Stimulated activated CD8-positive, alpha-beta memory T cell treated with anti-CD3 and anti-CD28 coated beads, Interleukin-12 subunit alpha, Interleukin-12 subunit beta, amount 100 ng/mL, for 24 hours (primary cell): Measurements from ENCODE around the gene CNTN1.

ENCODE experiments used
- DNase-seq: peaks from one replicate; pipeline ENCODE4 v3.0.0-alpha.2; 2020; ENCODE audit errors: extremely low read depth

CNTN1 gene

DNA sequence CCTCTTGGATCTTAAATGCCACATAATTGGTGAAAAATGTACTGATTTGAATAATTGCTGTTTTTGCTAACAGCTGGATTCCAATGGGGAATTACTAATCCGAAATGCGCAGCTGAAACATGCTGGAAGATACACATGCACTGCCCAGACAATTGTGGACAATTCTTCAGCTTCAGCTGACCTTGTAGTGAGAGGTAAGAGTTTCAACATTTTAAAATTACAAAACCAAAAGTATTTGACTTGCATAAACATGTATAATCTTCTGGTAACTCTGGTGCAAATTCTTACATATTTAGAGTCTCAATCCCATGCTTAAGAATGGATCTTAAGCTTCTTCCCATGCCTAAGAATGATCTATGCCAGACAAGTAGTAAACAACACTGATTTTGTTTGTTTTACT is 266.8 kb downstream of the CNTN1 start:
- DNase-seq, result no peak

DNA sequence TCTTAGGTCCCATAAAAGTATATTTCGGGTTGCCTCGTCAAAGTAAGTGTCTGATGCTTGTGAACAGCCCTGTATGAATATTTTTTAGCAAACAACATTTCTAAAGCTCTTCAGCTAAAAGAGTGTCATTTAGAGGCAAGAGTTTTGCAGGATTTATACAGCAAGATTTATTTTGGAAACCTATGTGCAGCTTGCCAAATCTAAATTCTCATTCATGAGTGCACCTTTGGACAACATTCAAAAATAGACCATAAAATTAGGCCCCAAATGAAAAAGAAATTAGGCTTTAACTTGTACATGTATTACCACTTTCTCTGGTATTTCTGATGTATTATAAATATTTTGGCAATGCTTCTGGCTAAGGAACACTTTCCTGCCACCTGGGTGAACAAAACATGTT is 271.5 kb downstream of the CNTN1 start:
- no peak for DNase-seq

DNA sequence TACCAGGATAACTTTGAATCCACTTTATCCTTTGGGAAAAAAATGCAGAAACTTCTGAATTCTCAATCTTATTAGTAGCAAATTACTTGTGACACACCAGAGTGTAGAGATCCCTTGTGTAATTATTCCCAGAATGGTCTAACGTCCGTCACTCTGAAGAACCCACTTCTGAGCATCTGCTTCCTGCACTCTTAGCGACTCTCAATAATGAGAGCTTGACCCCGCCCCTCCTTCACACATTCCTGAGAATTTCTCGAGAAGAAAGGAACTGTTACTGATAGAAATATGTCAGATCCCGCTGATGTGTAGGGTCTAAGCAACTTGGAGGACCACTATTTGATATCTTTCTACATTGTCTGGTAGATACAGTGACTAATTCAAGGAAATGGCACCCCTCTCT is 277.6 kb downstream of the CNTN1 start:
- DNase-seq, result no peak

DNA sequence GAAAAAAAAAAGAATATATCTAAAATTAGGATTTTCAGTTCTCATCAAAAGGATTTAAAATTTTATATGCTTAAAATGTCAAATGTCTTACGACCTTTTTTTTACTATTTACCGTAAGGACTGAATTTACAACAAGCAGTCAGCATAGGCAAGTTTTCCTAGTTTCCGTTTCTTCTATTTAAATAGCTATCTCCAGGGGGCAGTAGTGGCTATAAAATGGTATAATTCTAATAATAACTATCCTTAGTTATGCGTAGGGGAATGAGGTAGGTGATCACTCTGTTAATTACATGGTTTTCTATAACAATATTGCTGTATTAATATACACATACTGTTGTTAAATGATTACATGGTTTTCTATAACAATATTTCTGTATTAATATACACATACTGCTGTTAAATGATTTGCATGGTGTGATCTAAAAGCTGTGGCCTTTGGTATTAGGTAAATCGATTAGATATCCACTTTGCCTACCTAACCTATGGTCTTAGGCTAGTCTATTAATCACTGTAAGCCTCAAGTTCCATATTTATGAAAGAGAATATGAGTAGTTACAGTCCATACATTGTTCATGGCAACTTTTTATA is 278.2 kb downstream of the CNTN1 start:
- DNase-seq, result no peak

DNA sequence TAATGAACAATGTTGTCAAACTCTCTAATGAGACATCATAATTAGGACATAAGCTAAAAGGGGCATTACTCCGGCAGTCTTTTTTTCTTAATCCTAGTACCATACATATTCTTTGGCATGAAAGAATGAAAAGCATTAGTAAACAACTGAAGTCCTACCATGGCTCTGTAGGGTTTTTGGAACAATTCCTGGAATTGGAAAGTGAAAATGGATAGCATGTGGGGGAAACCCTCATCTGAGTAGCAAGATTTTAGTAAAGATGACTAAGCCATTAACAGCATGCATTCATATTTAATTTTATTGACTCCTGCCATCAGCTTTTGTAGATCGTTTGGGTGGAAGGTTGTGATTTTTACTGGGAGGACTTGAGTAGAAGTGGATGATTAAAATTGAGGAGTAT is 279.7 kb downstream of the CNTN1 start:
- no peak for DNase-seq

DNA sequence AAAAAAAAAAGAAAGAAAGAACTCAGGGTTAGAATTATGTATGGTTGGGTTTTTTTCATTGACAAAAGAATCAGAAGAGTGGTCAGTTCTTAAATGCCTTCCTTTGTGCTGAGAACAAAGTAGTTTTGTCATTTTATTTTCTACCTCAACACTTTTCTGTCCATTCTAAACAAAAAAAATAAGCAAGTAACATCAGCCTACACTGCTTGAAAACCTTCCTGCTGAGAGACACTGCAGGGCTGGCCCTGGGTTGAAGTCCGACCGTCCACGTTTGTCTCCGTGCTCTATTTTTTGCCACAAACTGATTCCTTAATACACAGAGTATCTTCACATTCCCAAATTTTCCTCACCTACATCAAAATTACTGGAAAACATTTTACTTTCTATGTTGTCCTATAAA is 284.3 kb downstream of the CNTN1 start:
- DNase-seq, result no peak

DNA sequence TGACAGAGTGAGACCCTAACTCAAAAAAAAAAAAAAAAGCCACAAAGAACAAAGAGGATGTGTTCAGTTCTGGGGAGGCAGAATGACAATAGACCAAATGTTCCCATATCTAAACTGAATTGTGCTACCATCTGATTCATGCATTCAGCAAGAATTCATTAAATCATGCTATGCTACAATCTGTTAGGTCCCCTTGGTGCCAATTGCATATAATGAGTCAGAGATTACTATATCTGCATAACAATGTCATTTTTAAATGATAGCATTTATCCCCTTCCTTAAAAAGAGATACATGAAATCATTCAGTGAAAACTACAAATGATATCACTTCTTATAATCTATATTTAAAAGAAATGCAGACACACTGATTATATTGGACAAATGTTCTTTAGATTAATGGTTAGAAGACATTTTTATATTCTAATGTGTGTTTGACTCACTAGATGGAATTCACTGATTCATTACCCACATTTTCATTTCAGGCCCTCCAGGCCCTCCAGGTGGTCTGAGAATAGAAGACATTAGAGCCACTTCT is 288.3 kb downstream of the CNTN1 start:
- no peak for DNase-seq

DNA sequence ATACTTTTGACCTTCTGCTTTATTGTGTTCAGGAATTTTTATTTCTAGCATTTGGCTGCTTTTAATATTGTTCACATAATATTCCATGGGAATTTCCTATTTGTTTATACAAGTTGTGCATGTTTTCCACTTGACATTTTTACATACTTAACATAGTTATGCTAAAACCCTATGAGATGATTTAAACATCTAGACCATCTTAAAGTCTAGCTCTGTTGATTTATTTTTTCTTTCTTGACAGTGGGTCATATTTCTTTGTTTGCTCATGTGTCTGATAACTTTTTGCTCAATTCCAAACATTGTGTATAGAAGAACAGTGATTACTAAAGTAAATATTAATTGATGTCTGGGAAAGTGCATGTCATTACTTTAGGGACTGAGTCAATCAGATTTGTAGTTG is 293.8 kb downstream of the CNTN1 start:
- no peak for DNase-seq

DNA sequence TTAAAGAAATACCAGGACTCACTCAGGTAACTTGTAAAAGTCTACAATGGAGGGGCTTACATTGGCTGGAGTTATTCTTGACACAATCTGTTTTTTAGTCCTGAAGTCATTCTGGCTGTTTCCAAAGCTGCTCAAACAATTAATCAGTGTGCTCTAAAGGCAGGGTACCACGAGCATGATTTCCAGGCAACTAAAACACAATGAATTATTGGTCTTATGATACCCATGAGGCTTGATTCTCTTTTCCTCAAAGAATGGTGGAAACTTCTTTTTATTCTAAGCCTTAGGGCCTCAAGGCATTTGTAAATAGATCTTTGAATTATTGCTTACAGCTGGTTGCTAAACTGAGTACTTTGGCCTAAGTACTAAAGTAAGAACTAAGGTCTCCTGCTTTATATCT is 296.1 kb downstream of the CNTN1 start:
- no peak for DNase-seq

DNA sequence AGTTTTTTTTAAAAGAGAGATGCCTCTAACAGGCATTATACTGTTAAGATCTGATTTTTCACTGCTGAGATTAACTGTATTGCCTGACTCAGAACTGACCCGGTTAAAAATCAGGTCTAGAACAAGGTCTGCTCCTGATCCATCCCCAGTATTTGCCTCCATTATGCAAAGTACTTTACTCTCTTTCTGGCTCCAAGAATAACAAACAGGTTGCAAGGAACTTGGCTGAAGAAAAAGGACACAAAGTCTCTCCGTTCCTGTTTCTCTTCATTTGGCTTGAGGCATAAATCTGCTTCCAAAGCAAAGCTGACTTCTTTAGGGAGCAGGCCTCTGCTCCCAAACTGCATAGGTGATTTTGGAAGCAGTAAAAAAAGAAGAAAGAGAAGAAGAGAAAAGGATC is 296.6 kb downstream of the CNTN1 start:
- DNase-seq, result no peak

DNA sequence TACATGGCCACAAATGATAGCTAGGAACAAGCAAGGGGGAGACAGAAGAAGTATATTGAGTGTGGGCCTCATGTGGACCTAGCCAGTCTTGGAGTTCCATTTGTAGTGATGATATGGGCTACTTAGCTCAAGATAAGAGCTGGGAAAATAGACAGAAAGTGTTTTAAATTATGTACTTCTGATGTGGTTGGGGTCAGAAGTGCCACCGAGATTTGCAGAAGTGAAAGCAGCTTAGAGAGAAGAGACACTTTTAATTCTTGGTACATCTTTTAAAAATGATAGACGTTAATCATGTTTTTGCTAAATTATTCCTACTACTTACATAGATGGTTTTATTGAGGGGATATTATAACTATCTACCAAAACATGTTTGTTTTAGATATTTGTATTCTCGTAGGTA is 297.5 kb downstream of the CNTN1 start:
- DNase-seq, result no peak

DNA sequence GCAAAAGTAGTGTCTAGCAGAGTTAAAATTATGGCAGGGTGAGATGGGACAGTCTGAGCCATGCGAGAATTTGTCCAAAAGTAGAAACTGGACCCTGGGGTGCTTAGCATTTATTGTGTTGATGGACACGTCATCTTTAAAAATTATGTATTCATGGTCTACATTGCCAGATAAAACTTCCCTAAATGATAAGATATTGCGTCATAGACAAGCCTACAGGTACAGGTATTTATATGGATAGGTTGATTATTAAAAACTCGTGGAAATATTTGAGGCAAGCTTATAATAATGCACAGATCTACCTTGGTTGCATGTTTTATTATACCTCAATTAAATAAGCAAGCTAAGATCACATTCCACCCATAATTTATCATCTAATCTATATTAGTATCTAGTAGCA is 299.9 kb downstream of the CNTN1 start:
- DNase-seq, result no peak

DNA sequence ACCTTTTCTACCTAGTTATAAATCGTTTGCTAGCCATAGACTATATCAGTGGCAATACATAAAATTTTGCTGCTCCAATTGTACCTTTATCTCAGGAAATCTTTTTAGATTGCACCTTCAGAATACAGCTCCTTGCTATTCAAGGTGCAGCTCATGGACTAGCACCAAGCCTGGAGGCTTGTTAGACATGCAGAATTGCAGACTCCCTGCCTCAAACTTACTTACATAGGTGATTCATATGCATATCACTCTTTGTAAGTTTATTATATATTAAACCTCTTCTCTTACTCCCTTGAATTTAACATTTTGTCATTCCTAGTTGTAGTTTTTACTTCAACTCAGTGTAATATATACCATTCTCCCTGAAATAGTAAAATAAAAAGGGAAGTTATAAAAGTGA is 300.4 kb downstream of the CNTN1 start:
- no peak for DNase-seq

DNA sequence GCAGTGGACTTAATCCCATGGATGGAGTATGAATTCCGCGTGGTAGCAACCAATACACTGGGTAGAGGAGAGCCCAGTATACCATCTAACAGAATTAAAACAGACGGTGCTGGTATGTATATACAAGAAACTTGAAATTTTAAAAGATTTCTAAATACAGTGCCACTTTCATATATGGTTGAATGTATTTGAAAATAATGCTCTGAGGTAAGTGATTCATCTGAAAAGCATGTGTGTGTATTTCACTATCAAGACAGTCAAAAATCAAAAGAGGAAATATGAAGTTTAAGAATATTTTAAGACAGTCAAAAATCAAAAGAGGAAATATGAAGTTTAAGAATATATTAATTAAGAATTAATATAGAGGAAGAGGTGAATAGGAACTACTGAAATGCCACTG is 300.9 kb downstream of the CNTN1 start:
- DNase-seq, result no peak

DNA sequence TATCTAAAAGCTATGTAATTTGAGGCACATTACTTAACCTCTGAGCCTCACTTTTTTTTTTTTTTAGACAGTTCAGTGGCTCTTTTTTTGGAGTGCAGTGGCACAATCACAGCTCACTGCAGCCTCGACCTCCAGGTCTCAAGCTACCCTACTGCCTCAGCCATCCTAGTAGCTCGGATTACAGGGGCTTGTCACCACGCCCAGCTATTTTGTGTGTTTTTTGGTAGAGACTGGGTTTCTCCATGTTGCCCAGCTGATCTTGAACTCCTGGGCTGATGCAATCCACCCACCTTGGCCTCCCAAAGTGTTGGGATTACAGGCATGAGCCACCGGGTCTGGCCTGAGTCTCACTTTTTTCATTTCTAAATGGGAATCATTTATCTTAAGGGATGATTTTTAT is 303.9 kb downstream of the CNTN1 start:
- DNase-seq, result no peak

DNA sequence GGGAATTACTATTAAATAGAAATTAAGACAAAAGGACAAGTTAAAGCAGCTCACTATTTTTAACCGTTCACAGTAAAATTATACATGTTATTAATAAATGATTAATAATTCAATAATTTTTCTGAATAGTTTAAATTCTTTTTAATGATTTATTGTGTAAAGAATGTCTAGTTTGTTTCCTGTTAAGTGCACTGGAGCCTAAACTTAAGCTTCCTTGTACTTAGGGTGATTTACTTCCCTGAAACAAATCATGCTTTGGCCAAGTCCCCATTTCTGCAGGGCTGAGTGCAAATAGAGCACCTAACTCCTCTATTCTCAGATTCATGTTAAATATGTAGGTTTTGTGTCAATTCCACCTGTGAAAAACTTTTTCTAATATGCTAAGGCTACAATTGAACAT is 307.0 kb downstream of the CNTN1 start:
- DNase-seq, result no peak

DNA sequence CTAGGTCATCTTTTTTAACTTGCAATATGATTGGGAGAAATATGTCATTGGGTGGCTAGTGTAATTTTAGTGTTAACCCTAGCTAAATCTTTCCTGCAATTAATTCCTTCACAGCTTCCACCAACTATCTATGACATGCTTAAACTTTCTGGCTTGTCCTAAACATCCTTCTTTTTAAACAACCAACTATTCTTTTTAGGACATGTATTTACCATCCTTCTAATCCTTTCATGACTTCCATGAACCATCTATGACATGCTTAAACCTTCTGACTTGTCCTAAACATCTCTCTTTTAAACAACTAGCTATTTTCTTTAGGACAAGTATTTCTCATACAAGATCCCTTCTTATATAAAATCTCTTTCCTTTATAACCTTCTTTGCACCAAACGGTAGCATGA is 316.2 kb downstream of the CNTN1 start:
- DNase-seq, result no peak

DNA sequence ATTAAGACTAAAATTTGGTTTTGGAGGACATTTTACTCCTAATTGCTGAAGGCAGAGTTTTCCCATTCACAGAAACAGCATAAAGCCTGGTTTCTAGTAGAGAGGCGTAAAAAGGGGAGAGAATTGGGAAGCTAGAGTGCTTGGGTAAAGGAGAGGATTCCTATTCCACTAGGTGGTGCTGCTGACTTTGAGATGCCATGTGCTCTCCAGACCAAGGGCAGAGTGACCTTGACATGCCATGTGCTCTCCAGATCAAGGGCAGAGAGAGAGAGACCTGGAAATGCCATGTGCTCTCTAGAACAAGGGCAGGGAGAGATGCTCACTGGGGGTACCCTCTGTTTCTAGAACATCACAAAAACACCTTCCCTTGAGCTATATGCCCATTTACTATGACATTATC is 319.7 kb downstream of the CNTN1 start:
- DNase-seq, result no peak

DNA sequence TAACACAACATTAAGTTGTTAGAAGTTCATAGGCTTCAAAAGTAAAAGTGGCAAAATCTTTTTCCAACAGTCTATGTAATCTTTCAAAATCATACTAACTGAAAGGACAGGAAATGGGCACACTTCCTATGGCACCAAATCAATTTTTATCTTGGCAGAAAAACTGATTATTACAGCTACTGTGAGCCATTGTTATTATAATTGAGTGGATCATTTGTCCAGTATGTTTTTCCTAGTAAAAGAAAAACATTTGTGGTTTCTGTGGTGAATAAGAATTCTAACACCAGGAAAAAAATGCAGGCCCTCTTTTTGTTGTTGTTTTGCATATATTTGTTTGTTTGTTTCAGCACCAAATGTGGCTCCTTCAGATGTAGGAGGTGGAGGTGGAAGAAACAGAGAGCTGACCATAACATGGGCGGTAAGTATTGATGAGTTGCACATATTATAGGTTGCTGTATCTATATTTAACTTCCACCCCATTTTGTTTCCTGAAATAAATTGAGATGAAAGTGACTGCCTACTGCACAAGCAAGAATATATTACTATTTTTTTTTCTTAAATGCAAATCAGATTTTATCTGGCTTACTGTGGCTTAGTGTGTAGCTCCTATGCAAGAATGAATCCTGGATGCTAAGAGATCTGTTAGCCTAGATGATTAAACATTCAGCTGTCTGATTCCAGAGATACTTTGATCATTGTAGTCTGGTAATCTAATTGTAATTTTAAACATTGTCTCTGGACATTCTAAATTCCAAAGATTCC is 321.8 kb downstream of the CNTN1 start:
- no peak for DNase-seq

DNA sequence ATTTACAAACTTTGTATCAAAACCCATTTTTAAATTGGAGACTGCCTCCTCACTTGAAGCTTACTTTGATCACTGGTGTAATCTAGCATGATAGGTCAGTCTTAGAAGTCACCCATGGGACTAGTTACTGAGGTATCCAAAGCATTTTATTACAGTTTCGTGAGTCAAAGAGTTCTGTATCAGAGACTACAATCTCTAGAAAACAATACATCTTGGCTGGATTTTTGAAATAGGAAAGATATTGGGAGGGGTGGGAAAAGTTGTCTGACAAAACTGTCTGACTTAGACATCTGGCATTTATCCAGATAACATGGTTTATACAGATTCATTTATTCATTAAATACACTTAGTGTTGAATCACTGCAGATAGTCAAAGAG is 322.4 kb downstream of the CNTN1 start:
- DNase-seq, result no peak

DNA sequence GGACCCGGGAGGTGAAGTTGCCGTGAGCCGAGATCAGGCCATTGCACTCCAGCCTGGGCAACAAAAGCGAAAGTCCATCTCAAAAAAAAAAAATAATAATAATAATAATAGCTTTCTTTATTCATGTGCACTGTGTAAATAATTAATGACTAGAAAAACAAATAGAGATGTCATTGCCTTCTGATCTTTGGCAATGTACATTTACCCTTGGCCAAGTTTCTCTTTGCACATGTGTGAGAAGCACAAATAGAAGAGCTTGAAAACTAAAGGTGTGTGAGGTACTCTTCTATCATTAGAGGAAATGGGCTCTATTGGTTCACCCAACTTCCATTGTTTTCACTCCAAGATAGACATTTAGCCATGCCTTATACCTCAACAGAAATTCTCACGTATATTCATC is 325.8 kb downstream of the CNTN1 start:
- no peak for DNase-seq

DNA sequence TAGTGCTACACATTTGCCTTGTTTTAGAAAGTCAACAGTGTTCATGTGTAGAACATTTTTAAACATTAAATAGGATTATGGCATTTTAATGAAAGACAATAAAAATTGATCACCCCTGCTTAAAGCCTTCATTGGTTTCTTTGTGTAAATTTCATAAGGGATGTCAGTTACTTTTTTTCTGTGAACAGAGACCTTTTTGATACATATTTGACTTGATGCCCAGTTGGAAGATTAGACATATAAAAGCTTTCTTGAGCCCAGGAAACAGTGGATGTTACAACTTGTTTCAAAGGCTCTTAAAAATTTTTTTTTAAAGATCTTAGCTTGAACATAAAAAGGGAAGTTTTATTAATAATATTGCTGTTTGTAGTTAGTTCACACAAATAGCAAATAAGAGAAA is 327.2 kb downstream of the CNTN1 start:
- DNase-seq, result no peak

DNA sequence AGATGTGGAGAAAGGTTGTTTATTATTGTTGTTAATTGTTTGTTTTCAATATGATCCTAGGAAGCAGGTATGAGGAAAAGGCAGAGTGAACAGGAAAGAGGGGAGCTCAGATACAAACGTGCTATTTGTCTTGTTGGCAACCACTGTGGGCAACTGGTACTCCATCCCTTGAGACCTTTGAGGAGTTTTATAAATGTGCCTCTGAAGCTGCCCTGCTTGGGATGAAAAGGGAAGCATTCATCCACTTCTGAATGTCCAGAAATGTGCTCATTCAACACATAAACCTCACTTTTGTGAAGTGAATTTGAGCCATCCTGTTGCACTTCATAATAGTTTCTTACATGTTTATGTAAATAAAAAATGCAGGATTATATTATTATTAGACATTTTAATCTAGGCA is 331.6 kb downstream of the CNTN1 start:
- DNase-seq, result no peak

DNA sequence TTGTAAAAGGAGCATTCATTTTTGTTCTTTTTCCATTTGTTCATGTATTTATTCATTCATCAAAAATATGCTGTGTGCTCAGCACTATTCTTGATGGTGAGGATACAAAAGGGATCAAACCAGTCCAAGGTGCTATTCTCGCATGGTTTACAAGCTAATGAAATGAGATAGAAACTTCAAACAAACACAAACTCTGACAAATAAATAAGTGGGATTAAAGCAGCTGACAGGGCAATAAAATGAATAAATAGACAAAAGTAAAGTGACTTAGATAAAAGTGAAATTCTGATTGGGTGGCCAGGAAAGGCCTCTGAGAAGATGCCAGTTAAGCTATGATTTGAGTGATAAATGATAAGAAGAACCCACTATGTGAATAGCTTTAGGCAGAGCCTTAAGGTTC is 333.9 kb downstream of the CNTN1 start:
- no peak for DNase-seq
